ENCODE data around the gene MYBBP1A.

MYBBP1A gene

GRCh38 chr17:4569591-4569990 is 14.4 kb upstream of the MYBBP1A start:
- DNase-seq: no peak

GRCh38 chr17:4566785-4567184 is 11.6 kb upstream of the MYBBP1A start:
- no peak for DNase-seq

GRCh38 chr17:4565209-4566141 is 10.3 kb upstream of the MYBBP1A start:
- peak; percentile 63 for DNase-seq

GRCh38 chr17:4562015-4562969 is 7.1 kb upstream of the MYBBP1A start:
- no peak for DNase-seq

- no peak for DNase-seq
Measured at GRCh38 chr17:4560837-4561256, 5.7 kb upstream of the MYBBP1A start.

GRCh38 chr17:4560421-4560820 is 5.2 kb upstream of the MYBBP1A start, which contains the start of gene GGT6:
Gene GGT6 (minus strand): TSS chr17:4560577. CDS start chr17:4560521, 56 bp downstream.
- no peak for DNase-seq

GRCh38 chr17:4559966-4560365 is 4.8 kb upstream of the MYBBP1A start:
- DNase-seq: no peak

- no peak for DNase-seq
Measured at GRCh38 chr17:4559139-4559791, 4.1 kb upstream of the MYBBP1A start.

GRCh38 chr17:4558347-4558971 is 3.3 kb upstream of the MYBBP1A start:
- DNase-seq: no peak

GRCh38 chr17:4557626-4558346 is 2.6 kb upstream of the MYBBP1A start:
- no peak for DNase-seq

- DNase-seq: no peak
Measured at GRCh38 chr17:4556996-4557395, 1.8 kb upstream of the MYBBP1A start.

- DNase-seq: no peak
Measured at GRCh38 chr17:4555873-4556759, 932 bp upstream of the MYBBP1A start.

- DNase-seq: no peak
Measured at GRCh38 chr17:4554441-4554996, 665 bp downstream of the MYBBP1A start.

GRCh38 chr17:4553669-4554068 is 1.5 kb downstream of the MYBBP1A start:
- DNase-seq: no peak

- no peak for DNase-seq
Measured at GRCh38 chr17:4551796-4552525, 3.2 kb downstream of the MYBBP1A start.

GRCh38 chr17:4551141-4551540 is 4.0 kb downstream of the MYBBP1A start:
- DNase-seq: no peak

- no peak for DNase-seq
Measured at GRCh38 chr17:4550534-4551039, 4.6 kb downstream of the MYBBP1A start.

- DNase-seq: no peak
Measured at GRCh38 chr17:4549781-4550533, 5.2 kb downstream of the MYBBP1A start.
